ENCODE results near the gene MPZL1.

MPZL1 gene

DNA sequence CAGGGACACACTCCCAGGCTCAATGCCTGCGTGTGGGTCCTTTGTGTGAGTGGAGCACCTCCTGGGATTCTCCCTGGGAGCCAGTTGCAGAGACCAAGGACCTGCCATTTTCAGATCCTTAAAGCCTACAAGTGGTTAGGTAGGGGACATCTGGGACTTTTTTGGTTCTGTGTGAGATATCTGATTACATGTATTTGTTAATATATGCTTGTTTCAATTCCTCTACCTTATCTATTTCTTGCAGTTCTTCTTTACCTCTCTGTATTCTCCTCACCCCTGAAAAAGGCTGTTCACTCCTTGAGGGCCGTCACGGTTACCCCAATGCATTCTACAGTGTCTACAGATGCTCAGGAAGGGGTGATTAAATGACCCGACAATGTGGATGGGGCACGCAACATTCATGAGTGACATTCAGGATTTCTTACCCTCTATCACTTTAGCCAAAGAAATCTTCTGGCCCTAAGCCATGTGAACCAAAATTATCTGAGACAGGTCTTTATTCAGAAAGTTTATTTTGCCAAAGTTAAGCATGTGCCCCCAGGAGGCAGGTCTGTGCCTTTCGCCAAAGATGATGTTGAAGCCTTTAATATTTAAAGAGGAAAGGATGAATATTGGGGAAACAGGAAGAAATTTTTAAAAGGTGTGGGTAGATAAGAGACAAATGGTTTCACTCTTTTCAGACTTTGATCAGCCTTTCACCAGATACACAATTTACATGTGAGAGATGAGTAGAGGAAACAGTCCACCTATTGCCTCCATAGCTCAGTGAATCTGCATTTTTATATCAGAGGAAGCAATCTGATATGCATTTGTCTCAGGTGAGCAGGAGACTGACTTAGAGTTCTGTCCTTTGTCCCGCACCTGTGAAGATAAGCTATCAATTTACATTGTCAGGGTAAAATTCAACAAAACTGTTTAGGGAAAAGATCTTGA is 44.6 kb upstream of the MPZL1 start:
- H3K4me3 ChIP-seq (ENCODE audit: low read depth, low read length) = no peak overlapping the region

DNA sequence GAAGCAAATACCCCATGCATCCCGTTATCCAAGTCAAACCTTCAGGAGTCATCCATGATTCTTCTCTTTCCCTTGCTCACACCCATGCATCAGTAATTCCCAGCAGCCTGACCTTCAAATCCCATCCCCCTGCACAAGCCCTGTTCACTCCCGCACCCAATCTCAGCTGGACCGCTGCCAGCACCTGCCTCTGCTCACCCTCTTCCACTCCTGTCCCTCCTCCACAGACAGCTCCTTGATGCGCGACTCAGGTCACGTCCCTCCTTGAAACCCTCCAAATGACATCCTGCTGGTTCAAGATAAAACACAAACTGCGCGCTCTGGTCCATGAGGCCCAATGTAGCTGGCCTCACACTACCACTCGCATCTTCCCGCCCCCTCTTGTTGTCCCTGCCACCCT is 43.4 kb upstream of the MPZL1 start:
- H3K4me3 ChIP-seq (ENCODE audit: low read depth, low read length) = no peak overlapping the region
- TF ChIP-seq, protein P1, sequence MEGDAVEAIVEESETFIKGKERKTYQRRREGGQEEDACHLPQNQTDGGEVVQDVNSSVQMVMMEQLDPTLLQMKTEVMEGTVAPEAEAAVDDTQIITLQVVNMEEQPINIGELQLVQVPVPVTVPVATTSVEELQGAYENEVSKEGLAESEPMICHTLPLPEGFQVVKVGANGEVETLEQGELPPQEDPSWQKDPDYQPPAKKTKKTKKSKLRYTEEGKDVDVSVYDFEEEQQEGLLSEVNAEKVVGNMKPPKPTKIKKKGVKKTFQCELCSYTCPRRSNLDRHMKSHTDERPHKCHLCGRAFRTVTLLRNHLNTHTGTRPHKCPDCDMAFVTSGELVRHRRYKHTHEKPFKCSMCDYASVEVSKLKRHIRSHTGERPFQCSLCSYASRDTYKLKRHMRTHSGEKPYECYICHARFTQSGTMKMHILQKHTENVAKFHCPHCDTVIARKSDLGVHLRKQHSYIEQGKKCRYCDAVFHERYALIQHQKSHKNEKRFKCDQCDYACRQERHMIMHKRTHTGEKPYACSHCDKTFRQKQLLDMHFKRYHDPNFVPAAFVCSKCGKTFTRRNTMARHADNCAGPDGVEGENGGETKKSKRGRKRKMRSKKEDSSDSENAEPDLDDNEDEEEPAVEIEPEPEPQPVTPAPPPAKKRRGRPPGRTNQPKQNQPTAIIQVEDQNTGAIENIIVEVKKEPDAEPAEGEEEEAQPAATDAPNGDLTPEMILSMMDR (IDR thresholded peaks at IDR 0.05; ENCODE audit: low read depth, low read length) = no peak

More for the DNA sequence above, 44.6 kb upstream of the MPZL1 start:
- TF ChIP-seq, protein P1 (IDR thresholded peaks at IDR 0.05; ENCODE audit: low read depth, low read length) = no peak

DNA sequence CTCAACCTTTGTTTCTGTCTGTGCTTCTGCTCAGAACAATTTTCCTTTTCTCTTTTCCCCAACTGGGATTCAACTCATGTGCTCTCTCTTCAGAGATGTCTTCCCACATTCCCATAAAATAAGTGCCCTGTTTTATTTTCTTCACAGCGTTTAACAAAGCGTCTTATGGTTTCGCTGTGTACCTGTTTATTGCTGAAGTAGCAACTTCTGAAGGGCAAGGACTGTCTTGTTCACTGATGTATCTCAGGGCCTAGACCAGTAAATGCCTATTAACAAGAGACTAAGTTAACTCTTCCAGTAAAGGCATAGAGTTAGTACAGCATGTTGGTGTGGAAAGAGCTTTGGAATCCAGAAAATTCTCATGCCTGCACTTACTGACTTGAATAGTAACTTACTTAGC is 42.9 kb upstream of the MPZL1 start:
- H3K4me3 ChIP-seq (ENCODE audit: low read depth, low read length) = no peak overlapping the region
- TF ChIP-seq, protein P1 (IDR thresholded peaks at IDR 0.05; ENCODE audit: low read depth, low read length) = no peak

DNA sequence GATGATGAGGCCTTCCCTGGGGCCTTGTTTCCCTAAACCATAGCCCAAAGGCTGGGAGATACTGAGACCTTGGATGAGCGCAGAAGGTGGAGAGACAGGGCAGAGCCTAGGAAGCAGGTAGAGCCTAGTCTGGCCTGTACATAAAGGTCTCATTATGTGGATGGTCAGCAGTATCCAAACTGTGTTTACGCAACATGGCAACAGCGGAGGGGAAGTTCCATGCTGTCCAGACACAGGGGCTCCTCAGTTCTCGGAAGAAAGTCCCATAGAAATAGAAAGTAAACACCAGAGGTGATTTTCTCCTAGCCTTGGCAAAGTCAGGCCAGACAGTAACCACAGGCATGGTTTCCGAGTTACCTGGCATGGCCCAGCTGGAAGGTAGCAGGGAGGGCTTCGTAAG is 42.1 kb upstream of the MPZL1 start:
- TF ChIP-seq, protein P1 (IDR thresholded peaks at IDR 0.05; ENCODE audit: low read depth, low read length) = no peak
- no peak overlapping the region for H3K4me3 ChIP-seq (ENCODE audit: low read depth, low read length)

DNA sequence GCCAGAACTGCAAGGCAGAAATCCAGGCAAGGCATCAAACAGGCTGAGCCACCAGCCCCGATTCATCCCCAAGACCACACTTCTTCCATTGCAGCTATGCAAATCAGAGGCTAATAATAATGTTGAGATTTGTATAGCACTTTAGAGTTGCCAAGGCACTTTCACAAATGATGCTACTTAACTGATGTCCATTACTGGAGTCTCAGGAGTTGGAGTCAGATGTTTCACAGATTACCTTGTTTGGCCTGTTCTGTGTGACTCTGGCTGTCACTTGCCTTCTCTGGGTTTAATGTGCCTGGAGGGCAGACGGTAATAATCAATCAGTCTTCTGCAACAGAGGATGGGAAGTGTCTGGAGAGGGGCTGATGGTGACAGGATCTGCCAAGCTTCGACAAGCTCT is 40.8 kb upstream of the MPZL1 start:
- TF ChIP-seq, protein P1 (IDR thresholded peaks at IDR 0.05; ENCODE audit: low read depth, low read length) = no peak

DNA sequence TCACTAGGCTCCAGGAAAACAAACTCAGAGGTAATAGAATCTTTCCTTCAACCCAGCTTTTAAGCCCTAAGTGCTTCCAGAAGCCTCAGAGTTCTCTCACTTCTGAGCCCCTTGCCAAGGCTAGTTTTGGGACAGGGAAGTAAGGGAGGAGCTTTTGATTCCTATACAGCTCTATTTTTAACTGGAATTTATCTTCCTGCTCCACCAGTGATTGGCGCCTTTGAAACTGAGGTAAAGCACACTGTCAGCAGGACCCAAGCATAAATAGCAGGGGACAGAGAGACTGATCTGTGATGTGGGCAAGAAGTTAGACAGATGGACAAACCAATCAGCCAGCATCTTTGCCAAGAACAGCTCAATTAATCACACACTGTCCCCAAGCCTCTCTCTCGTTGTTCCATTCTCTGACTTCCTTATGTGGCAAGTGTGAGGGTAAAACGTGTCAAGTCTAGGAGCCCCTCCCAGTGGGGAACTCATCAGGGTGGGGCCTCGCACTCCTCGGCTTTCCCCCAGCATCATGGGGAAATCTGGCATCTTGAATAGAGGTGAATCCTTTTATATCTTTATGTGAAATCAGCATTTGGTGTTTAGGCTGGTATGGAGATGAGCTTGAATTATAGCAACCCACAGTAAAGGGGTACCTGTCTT is 40.2 kb upstream of the MPZL1 start:
- no peak overlapping the region for H3K4me3 ChIP-seq (ENCODE audit: low read depth, low read length)
- TF ChIP-seq, protein P1 (IDR thresholded peaks at IDR 0.05; ENCODE audit: low read depth, low read length) = no peak

More for the DNA sequence above, 40.8 kb upstream of the MPZL1 start:
- no peak overlapping the region for H3K4me3 ChIP-seq (ENCODE audit: low read depth, low read length)

DNA sequence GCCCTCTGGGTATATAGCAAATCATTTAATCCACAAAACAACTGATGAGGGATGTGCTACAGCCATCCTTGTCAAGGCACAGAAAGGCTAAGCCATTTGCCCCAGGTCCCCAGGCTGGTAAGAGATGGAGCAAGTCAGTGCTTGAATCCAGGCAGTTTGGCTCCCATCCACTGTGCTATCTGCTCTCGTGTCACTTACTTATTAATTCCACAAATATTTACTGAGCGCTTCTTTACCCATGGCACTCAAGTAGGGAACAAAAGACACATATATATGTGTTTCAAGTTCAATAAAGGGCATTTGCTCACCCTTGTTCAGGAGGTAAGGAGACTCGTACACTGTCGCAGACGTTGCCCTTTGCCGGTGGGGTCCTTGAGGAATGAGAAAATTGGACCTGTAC is 38.6 kb upstream of the MPZL1 start:
- TF ChIP-seq, protein P1 (IDR thresholded peaks at IDR 0.05; ENCODE audit: low read depth, low read length) = no peak

More for the DNA sequence above, 38.6 kb upstream of the MPZL1 start:
- H3K4me3 ChIP-seq (ENCODE audit: low read depth, low read length) = no peak overlapping the region
